IPS-15b (cell line): ENCODE data around the gene COPS7A.

Experiments used
- H3K27me3 ChIP-seq: one replicate; pipeline ENCODE4 v1.6.1; 2013; ENCODE audit warnings: low read length; ENCODE audit not compliant: control insufficient read depth, insufficient read depth
- H3K36me3 ChIP-seq: one replicate; pipeline ENCODE4 v1.6.1; 2013; ENCODE audit warnings: low read length; ENCODE audit not compliant: control insufficient read depth, insufficient read depth
- H3K4me1 ChIP-seq: one replicate; pipeline ENCODE4 v1.6.1; 2013; ENCODE audit warnings: mild to moderate bottlenecking, low read length; ENCODE audit not compliant: control insufficient read depth, insufficient read depth
- H3K4me3 ChIP-seq: one replicate; pipeline ENCODE4 v1.5.1; 2013; ENCODE audit warnings: low read depth, low read length
- H3K9ac ChIP-seq: one replicate; pipeline ENCODE4 v1.6.1; 2013; ENCODE audit warnings: low read depth, mild to moderate bottlenecking, low read length
- H3K9me3 ChIP-seq: one replicate; pipeline ENCODE4 v1.6.1; 2013; ENCODE audit warnings: mild to moderate bottlenecking, low read length; ENCODE audit not compliant: control insufficient read depth, insufficient read depth

Gene COPS7A

DNA sequence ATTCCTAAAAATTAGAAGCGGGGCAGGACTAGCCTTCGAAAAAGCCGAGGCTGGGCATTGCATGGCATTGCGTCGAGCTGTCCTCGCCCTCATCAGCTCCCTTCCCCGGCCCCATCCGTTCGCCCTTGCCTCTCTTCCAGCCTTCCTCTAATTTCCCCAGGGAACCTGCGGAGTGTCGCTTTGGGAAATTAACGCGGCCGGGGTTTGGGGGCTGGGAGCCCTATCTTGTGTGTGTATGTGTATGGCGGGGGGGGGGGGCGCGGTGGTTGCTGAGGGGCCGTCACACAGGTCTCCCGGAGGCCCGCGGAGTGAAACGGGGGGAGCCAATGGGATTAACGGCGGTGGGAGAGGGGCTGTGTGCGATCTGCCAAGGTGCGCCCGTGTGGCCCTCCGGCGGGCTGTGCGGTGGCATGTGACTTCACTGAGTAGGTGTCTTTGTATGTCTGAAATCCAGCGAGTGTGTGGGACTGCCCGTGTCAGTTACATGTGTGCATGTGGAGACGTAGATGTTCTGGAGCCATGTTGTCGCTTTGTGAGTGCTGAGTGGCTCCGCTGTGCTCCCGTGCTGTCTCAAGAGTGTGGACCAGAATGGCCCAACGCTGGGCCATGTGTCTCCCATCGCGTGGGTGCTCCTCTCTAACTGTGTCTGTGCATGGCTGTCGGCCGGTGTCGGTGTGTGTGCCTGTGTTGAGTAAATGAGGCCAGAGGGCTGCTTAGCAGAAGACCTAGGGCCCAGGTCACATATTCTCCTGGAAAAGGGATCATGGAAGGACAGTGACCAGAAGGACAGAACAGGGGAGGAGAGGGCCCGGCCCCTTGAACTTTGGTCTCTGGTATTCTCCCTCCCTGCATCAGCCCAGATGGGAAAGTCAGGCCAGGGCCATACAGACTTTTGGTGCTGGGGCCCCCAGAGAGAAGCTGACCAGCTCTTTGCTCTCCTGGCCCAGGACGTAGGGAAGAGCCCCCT, 43.8 kb downstream of the COPS7A start:
- Histone ChIP-seq H3K9me3 (no peaks in the 10 kb centered on the region), H3K9ac (peak overlapping the region; percentile 60), H3K27me3 (peaks cover 18% of the 10 kb centered on the region), H3K4me3 (peak overlapping the region; percentile 76), H3K36me3 (peaks cover 14% of the 10 kb centered on the region), H3K4me1 (peaks cover 23% of the 10 kb centered on the region)

- H3K27me3 ChIP-seq, result peaks cover 27% of the 10 kb centered on the region
- no peak overlapping the region for H3K9ac ChIP-seq
- no peaks in the 10 kb centered on the region for H3K9me3 ChIP-seq
- H3K4me3 ChIP-seq, result peak overlapping the region; percentile 76
- H3K36me3 ChIP-seq, result peaks cover 14% of the 10 kb centered on the region
- peaks cover 22% of the 10 kb centered on the region for H3K4me1 ChIP-seq
Observed at GRCh38 chr12:6768437-6768914, 44.6 kb downstream of the COPS7A start.

DNA sequence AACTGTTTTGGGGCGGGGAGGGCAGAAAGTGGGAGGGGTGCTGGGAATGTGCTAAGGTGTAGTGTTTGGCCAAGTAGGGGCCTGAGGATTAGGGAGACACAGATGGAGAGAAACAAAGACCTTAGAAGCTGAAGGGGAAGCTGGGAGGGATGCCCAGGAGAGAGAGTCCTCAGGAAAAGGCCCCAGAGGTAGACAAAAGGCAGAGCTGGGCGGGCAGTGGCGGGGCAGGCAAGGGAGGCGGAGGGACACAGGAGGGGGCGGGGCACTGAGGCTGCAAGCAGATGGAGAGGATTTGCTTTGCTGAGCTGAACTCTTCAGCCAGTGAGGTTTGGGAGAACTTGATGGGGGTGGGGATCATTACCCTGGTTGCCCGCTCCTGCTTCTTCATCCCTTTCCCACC, 45.1 kb downstream of the COPS7A start:
- peaks cover 18% of the 10 kb centered on the region for H3K4me1 ChIP-seq
- H3K27me3 ChIP-seq, result peaks cover 27% of the 10 kb centered on the region
- H3K9ac ChIP-seq, result no peak overlapping the region
- peak overlapping the region; percentile 76 for H3K4me3 ChIP-seq
- peaks cover 14% of the 10 kb centered on the region for H3K36me3 ChIP-seq
- no peaks in the 10 kb centered on the region for H3K9me3 ChIP-seq

DNA sequence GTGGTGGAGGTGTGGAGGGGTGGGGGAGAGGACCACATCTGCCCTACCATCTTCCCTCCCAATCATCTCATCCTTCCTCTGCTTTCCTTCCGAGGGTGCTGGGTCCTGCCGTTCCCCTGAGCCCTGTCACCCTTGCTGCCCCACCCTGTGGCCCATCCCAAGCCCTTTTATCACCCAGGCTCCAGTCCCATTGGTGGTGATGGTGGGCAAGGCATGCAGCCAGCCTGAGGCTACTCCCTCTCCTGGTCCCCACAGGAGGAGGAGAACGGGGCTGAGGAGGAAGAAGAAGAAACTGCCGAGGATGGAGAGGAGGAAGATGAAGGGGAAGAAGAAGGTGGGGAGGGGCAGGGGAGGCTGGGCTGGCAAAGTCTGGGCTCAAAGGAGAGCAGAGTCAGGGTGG, 45.8 kb downstream of the COPS7A start:
- Histone ChIP-seq H3K27me3 (peaks cover 34% of the 10 kb centered on the region), H3K9me3 (no peaks in the 10 kb centered on the region), H3K36me3 (peaks cover 14% of the 10 kb centered on the region), H3K9ac (no peak overlapping the region), H3K4me3 (peak overlapping the region; percentile 20), H3K4me1 (peaks cover 20% of the 10 kb centered on the region)

DNA sequence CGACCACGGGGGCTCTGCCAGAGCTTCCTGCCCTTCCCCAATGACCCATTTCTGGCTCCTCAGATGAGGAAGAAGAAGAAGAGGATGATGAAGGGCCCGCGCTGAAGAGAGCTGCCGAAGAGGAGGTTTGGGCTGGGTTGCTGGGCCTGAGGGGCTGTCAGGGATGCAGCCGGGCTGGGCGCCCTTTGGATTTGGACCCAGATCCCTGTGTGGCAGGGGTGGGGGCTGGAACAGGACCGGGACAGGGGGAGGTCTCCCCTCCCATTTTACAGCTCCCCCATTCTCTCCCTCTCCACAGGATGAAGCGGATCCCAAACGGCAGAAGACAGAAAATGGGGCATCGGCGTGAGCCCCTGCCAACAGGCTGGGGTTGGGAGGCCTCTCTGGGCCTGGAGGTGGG, 46.2 kb downstream of the COPS7A start:
- Histone ChIP-seq H3K27me3 (peaks cover 38% of the 10 kb centered on the region), H3K4me1 (peaks cover 16% of the 10 kb centered on the region), H3K9me3 (no peaks in the 10 kb centered on the region)

GRCh38 chr12:6770600-6770999, 46.8 kb downstream of the COPS7A start:
- peaks cover 43% of the 10 kb centered on the region for H3K27me3 ChIP-seq
- H3K4me1 ChIP-seq, result peaks cover 15% of the 10 kb centered on the region

More for the DNA sequence above, 46.2 kb downstream of the COPS7A start:
- Histone ChIP-seq H3K4me3 (no peak overlapping the region), H3K36me3 (peaks cover 14% of the 10 kb centered on the region), H3K9ac (no peak overlapping the region)

GRCh38 chr12:6771091-6771495, 47.2 kb downstream of the COPS7A start:
- H3K27me3 ChIP-seq, result peaks cover 46% of the 10 kb centered on the region
- no peak overlapping the region for H3K9ac ChIP-seq
- H3K4me3 ChIP-seq, result no peak overlapping the region
- H3K36me3 ChIP-seq, result peaks cover 14% of the 10 kb centered on the region
- H3K4me1 ChIP-seq, result peaks cover 15% of the 10 kb centered on the region
- no peaks in the 10 kb centered on the region for H3K9me3 ChIP-seq

More at GRCh38 chr12:6770600-6770999, 46.8 kb downstream of the COPS7A start:
- Histone ChIP-seq H3K4me3 (no peak overlapping the region), H3K36me3 (peaks cover 14% of the 10 kb centered on the region), H3K9me3 (no peaks in the 10 kb centered on the region), H3K9ac (no peak overlapping the region)

GRCh38 chr12:6771509-6772330, 47.9 kb downstream of the COPS7A start:
- no peak overlapping the region for H3K9ac ChIP-seq
- peaks cover 52% of the 10 kb centered on the region for H3K27me3 ChIP-seq
- H3K9me3 ChIP-seq, result no peaks in the 10 kb centered on the region
- H3K36me3 ChIP-seq, result peaks cover 14% of the 10 kb centered on the region
- peaks cover 15% of the 10 kb centered on the region for H3K4me1 ChIP-seq
- no peak overlapping the region for H3K4me3 ChIP-seq

DNA sequence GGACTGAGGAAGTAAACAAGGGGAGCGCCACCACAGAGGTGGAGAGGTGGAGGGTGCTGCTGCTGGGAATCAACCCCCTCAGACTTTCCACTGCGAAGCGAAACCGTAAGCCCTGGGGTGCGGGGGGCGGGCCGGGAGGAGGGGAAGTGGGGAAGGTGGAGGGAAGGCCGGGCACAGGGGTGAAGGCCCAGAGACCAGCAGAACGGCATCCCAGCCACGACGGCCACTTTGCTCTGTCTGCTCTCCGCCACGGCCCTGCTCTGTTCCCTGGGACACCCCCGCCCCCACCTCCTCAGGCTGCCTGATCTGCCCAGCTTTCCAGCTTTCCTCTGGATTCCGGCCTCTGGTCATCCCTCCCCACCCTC, 48.5 kb downstream of the COPS7A start, which contains the start of gene LAG3:
LAG3 (plus strand) TSS at position 190 of the 365 bp plus-strand sequence. CDS start 333 bp downstream, outside the sequence.
- Histone ChIP-seq H3K27me3 (peaks cover 57% of the 10 kb centered on the region), H3K36me3 (peaks cover 14% of the 10 kb centered on the region), H3K9ac (no peak within 1 kb of the TSS), H3K9me3 (no peaks in the 10 kb centered on the region), H3K4me1 (peaks cover 15% of the 10 kb centered on the region), H3K4me3 (peak within 1 kb of the TSS; percentile 53)

DNA sequence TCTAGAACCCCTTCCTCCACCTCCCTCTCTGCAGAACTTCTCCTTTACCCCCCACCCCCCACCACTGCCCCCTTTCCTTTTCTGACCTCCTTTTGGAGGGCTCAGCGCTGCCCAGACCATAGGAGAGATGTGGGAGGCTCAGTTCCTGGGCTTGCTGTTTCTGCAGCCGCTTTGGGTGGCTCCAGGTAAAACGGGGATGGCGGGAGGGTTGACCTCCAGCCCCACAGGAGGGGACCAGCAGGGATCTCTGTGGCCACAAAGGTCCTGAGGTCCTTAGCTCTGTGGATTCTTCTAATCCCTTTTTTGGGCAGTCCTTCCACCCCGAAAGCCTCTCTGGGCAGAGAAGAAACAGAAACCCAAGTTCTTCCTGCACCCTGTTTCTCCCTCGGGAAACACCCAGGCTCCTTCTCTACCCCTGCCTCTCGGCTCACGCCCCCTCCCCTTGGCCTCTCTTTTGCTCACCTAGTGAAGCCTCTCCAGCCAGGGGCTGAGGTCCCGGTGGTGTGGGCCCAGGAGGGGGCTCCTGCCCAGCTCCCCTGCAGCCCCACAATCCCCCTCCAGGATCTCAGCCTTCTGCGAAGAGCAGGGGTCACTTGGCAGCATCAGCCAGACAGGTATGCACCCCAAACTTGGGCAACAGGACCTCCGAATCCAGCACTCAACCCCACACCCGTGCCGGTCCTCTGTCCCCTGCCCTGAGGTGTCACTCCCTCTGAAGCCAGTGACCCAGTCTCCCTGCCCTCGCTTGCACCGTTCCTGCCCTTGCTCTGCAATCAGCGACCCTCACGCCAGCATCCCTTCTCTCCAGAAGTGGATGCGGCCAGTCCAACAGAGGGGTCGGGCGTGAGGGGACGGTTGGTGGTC, 49.1 kb downstream of the COPS7A start:
- H3K9me3 ChIP-seq, result no peaks in the 10 kb centered on the region
- peaks cover 58% of the 10 kb centered on the region for H3K27me3 ChIP-seq
- peaks cover 14% of the 10 kb centered on the region for H3K36me3 ChIP-seq
- H3K4me3 ChIP-seq, result peak overlapping the region; percentile 53
- peaks cover 15% of the 10 kb centered on the region for H3K4me1 ChIP-seq
- no peak overlapping the region for H3K9ac ChIP-seq
